HG02852 (cell line): Measurements from ENCODE around the gene MLPH.

Experiments used
- ATAC-seq: cut with Tn5 transposase; IDR thresholded peaks from one replicate; pipeline ENCODE4 v1.9.1; 2021; ENCODE audit warnings: mild to moderate bottlenecking, moderate library complexity; ENCODE audit not compliant: unreplicated experiment

Gene MLPH

DNA sequence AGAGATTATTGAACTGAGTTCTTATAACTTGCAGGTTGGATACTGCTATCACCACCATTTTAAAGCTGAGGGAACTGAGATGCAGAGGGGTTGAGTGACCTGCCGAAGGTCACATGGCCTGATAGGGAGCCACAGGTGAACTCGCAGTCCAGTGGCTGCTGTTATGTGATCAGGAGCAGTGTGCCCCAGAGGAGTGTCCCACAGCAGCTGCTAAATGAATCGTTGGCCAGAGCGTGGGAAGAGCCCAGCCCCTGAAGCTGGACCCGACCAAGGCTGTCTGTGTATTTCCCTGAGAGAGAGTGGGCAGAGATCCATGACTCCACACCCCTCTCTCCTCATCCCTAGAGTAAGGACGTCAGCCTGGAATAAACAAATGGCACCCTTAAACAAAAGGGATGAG, 52.6 kb downstream of the MLPH start:
- no peak for ATAC-seq

- ATAC-seq, result no peak
Measured at GRCh38 chr2:237540223-237540775, 53.2 kb downstream of the MLPH start.

DNA sequence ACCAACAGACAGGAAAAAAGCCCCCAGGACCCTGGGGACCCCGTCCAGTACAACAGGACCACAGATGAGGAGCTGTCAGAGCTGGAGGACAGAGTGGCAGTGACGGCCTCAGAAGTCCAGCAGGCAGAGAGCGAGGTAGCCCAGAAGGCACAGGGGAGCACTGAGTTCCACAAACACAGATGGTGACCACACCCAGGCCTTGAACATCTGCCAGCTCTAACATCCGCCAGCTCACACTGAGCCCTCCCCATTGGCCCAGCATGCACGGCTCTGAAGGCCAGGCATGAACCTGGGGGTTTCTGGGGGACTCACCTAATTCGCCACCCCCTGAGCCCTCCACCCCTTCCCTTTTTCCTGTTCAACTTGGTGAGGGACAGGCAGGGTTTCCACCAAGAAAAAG, 53.8 kb downstream of the MLPH start:
- ATAC-seq, result no peak

DNA sequence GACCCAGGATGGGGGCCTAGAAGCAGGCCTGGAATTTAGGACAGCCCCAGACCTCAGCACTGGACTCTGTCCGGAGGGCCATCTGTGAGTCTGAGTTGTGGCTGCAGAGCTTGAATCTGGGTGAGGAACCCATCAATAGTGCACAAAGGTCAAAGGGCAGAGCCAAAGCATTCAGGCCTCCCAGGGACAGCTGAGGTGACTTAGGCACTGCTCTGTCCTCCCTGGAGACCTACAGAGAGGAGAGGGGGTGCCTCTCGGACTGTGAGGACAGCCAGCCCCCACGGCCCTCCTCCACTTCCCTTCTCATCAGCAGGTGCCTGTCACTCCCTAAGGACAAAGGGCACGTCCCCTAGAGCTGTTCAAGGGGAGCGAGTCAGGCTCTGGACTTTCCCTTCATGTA, 54.2 kb downstream of the MLPH start:
- no peak for ATAC-seq

GRCh38 chr2:237542001-237542704, 55.1 kb downstream of the MLPH start:
- no peak for ATAC-seq

DNA sequence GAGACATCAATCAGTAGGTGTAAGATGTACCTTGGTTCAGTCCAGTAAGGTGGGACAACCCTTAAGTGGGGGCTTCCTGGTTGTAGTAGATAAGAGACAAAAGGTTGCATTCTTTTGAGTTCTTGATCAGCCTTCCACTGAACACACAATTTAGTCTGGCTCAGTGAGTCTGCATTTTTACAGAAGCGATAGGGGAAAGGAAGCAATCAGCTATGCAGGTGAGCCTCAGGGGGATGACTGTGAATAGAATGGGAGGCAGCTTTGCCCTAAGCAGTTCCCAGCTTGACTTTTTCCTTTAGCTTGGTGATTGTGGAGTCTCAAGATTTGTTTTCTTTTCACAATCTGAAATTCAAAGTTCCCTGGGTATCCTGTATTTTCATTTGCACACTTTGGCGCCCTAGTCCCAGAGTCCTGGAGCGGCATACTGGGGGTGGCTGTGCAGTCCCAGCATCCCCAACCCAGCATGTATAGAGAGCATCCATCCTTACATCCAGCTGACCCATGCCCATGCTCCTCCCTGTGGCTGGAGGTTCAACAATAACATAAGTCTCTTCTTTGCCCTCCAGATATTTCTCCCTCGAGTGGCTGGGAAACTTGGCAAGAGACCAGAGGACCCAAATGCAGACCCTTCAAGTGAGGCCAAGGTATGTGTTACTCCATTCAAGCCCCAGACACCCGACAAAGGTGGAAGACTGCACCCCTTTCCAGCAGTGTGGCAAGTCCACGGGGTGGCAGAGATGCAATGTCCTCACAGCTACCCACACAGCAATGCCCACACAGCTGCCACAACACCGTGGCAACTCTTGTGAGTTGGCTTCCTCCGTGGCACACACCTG, 59.2 kb downstream of the MLPH start:
- no peak for ATAC-seq

GRCh38 chr2:237546876-237547395, 59.9 kb downstream of the MLPH start:
- no peak for ATAC-seq

- ATAC-seq, result no peak
Measured at GRCh38 chr2:237547841-237548416, 60.9 kb downstream of the MLPH start.

GRCh38 chr2:237549216-237549615, 62.2 kb downstream of the MLPH start:
- ATAC-seq, result no peak

DNA sequence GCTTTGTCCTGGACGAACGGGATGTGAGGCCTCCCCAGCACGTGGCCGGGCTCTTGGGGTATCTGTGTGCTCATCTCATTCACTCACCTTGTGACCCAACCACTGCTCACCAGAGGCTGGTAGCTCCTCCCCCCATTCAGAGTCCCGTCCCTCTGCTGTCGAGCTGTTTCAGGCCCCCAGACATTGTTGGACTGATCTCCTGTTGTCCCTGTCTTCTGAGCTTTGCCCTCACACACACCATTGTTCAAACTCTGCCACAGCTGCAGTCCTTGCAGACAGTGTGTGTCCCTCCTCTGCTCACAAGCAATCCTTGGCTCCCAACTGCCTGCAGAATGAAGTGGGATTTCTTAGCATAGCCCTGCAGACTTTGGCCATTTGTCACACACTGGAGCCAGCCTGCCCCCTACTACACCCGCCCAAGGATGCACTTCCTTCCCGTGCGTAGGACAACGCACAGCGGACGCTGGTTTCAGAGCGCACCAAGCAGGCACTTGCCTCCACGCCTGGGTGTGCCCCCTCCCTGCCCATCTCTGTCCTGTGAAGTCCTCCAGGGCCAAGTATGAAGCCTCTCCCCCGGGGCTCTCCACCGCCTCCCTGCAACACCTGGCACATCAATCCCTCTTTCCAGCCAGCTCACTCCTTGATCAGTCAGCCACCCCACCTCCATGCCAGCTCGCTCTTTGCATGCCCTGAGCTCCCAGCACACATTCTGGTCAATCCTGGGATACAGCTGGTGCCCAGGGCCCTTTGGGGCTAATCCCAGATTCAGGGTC, 62.8 kb downstream of the MLPH start:
- ATAC-seq, result no peak

DNA sequence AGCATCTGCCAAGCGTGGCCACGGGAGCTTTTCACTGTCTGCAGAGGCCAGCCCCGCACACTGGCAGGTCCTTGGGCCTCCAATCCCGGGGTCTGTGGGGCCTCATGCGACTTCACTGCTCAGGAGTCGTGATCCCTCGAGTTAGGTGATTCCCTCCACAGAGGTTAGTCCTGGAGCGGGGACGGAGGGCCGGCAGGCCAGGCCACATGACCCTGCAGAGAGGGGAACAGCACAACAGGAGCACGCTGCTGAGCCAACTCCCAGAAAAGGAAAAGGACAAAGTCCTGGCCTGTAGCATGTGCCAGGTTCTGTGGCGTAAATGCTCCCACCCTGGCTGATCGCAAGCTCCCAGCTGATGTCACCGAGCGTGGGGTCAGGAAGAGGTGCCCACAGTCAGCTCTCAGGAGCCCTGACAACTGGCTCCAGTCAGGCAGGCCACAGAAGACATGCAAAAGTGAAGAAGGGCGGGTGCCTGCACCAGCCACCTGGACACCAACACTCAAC, 64.1 kb downstream of the MLPH start:
- no peak for ATAC-seq

- no peak for ATAC-seq
Measured at GRCh38 chr2:237552908-237553307, 65.9 kb downstream of the MLPH start.

- ATAC-seq, result no peak
Measured at GRCh38 chr2:237553948-237554347, 66.9 kb downstream of the MLPH start.

DNA sequence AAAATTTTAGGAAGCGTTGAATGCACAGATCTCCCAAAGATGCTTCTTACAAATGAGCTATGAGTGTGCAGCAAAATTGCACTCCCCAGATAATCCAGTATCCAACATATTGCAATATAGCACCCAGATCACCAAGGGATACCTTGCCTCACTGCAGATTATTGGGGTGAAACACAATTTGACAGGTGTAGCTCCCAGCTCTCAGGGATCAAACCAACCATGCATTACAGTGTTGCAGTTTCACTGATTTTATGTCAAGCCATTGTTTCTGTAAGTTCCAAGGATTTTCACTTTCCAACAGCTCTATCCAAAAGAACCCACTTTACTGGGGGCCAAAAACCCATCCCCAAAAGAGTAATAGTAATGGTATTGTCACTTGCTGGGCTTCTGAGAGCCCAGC, 68.5 kb downstream of the MLPH start:
- ATAC-seq, result no peak

GRCh38 chr2:237556773-237557632, 70.0 kb downstream of the MLPH start:
- peak; percentile 92 for ATAC-seq

GRCh38 chr2:237557633-237558015, 70.6 kb downstream of the MLPH start:
- peak; percentile 30 for ATAC-seq

- ATAC-seq, result no peak
Measured at GRCh38 chr2:237558961-237559641, 72.0 kb downstream of the MLPH start.

DNA sequence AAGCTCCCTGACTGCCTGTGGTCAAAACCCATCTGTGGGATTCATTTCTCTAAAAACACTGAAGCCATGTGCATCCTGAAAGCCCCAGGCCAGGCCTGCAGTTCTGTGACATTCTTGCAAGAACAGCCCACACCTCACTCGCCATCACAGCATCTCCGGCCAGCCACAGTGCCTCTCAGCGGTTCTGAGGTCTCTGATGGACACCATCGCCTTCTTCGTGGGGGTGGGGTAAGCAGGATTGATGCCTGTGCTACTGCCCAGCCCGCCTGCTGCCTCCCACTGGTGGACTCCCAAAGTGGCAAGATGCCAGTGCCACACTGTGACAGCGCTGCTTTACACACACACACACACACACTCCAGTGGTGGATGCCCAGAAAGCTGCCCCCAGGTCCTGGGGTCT, 74.2 kb downstream of the MLPH start:
- no peak for ATAC-seq

- no peak for ATAC-seq
Measured at GRCh38 chr2:237563816-237564215, 76.8 kb downstream of the MLPH start.
